Measurements from ENCODE around the gene LTB. TPM values are rescaled to one million over a fixed set of nuclear protein-coding genes. Genes with fewer than 3 reads are reported as not detected.

The LTB gene
- polyA plus RNA-seq, 1 of the 3 experiments (the other 2 are of a cell fraction): 0.10 TPM

GRCh38 chr6:31546958-31547726, 35.1 kb downstream of the LTB start, which contains the start of gene NFKBIL1:
Gene NFKBIL1 (plus strand): TSS chr6:31547608. CDS start chr6:31547695, 87 bp downstream.
- Histone ChIP-seq H3K4me2 (peak within 1 kb of the TSS; percentile 92), H3K4me1 (ENCODE audit: control insufficient read depth in 1 of 2, insufficient read depth in 2 of 2, low read depth in 1 of 2, low read length in 1 of 2) (peaks cover 8 to 11% of the 10 kb centered on the region in 2 experiments; a peak in 3 of 4 replicates), H3F3A (replicated peaks; ENCODE audit: insufficient read depth) (peaks cover 18% of the 10 kb centered on the region), H3K9me2 (no peaks in the 10 kb centered on the region), H3K9me3 (no peaks in the 10 kb centered on the region), H3K79me2 (ENCODE audit: insufficient read depth) (peaks cover 53% of the 10 kb centered on the region), H2AFZ (ENCODE audit: low read depth) (peak within 1 kb of the TSS; percentile 87), H3K27ac (ENCODE audit: low read depth in 2 of 2, low read length in 1 of 2) (peak within 1 kb of the TSS; percentile 74 to 78), H4K20me1 (ENCODE audit: insufficient read depth) (no peaks in the 10 kb centered on the region), H3K27me3 (ENCODE audit: insufficient read depth) (no peaks in the 10 kb centered on the region), H3K4me3 (ENCODE audit: low read depth in 2 of 2, low read length in 1 of 2) (peak within 1 kb of the TSS; percentile 52 to 77), H3K9ac (peak within 1 kb of the TSS; percentile 88), H3K36me3 (replicated peaks in 1 of 2; ENCODE audit: control insufficient read depth in 1 of 2, insufficient read depth in 2 of 2, low read length in 1 of 2) (peaks cover 5 to 19% of the 10 kb centered on the region in 2 experiments)
- ChIA-PET CTCF (interaction anchor here (0.6 to 11.9 kb wide), 29 partner anchors 8 to 643 kb away, joined by 3 to 301 read pairs (median 3); partner anchors contain the start of genes EHMT2, GPANK1, LST1 and LTB), POLR2A (interaction anchor here (0.6 to 2.4 kb wide), 8 partner anchors 9 to 1425 kb away, joined by 3 to 18 read pairs (median 4); partner anchors contain the start of gene DDAH2)
- WGBS (ENCODE audit: low lambda C conversion rate): under 1% methylated on average over 25 of the region's 25 CpGs
- peak; percentile 90 for DNase-seq
- no peak for TF ChIP-seq SMC3 (IDR thresholded peaks at IDR 0.05; ENCODE audit: low read depth, low read length)
- no peak for TF ChIP-seq CTCF (IDR thresholded peaks at IDR 0.05)
- TF ChIP-seq EZH2phosphoT487 (IDR thresholded peaks at IDR 0.05; ENCODE audit: borderline replicate concordance, low read depth): no peak
- peak; percentile 11; the same call in 1 of the 2 replicates for TF ChIP-seq USF1 (IDR thresholded peaks at IDR 0.05; ENCODE audit: borderline replicate concordance, low read depth)
- TF ChIP-seq GATA2 (CRISPR knock-in tag; IDR thresholded peaks at IDR 0.05): no peak
- TF ChIP-seq RXRA (IDR thresholded peaks at IDR 0.05; ENCODE audit: borderline replicate concordance, low read depth): no peak
- TF ChIP-seq TAF1 (IDR thresholded peaks at IDR 0.05; ENCODE audit: borderline replicate concordance, low read depth, low read length): peak; percentile 71; the same call in 1 of the 2 replicates
- peak; percentile 97 for TF ChIP-seq GABPA (IDR thresholded peaks at IDR 0.05; ENCODE audit: low read depth)
- TF ChIP-seq FOXJ3 (CRISPR knock-in tag; IDR thresholded peaks at IDR 0.05): no peak
- TF ChIP-seq NRF1 (IDR thresholded peaks at IDR 0.05; ENCODE audit: low read depth, low read length): no peak
- no peak for TF ChIP-seq ZBTB33 (IDR thresholded peaks at IDR 0.05; ENCODE audit: borderline replicate concordance, low read depth)
- no peak for TF ChIP-seq TEAD4 (IDR thresholded peaks at IDR 0.05; ENCODE audit: borderline replicate concordance, insufficient read depth)
- no peak; the same call in 1 of the 2 replicates for TF ChIP-seq TCF12 (IDR thresholded peaks at IDR 0.05)
- no peak for TF ChIP-seq RFX5 (IDR thresholded peaks at IDR 0.05; ENCODE audit: low read length)
- peak; percentile 70 for TF ChIP-seq POLR2AphosphoS5 (IDR thresholded peaks at IDR 0.05; ENCODE audit: low read depth, low read length)
- TF ChIP-seq ELF1 (IDR thresholded peaks at IDR 0.05): peak; percentile 77; the same call in 1 of the 2 replicates
- TF ChIP-seq RAD21 (IDR thresholded peaks at IDR 0.05; ENCODE audit: low read length): no peak
- peak; percentile 71 for TF ChIP-seq CHD2 (IDR thresholded peaks at IDR 0.05; ENCODE audit: low read length, partially characterized antibody)
- TF ChIP-seq PBX3 (IDR thresholded peaks at IDR 0.05): no peak; the same call in 1 of the 2 replicates
- no peak for TF ChIP-seq USF2 (IDR thresholded peaks at IDR 0.05; ENCODE audit: borderline replicate concordance, low read depth, low read length)
- TF ChIP-seq IRF3 (IDR thresholded peaks at IDR 0.05; ENCODE audit: low read depth, low read length): no peak
- TF ChIP-seq NFIC (IDR thresholded peaks at IDR 0.05; ENCODE audit: borderline replicate concordance): no peak
- TF ChIP-seq MAX (IDR thresholded peaks at IDR 0.05; ENCODE audit: low read depth): peak; percentile 86
- TF ChIP-seq YY1 (IDR thresholded peaks at IDR 0.05; ENCODE audit: low read depth): peak; percentile 56; the same call in 1 of the 2 replicates
- TF ChIP-seq FOSL2 (IDR thresholded peaks at IDR 0.05; ENCODE audit: borderline replicate concordance, low read depth): 0 out of 2 replicates have a peak, but pooled peaks have one; percentile 1
